ENCODE results near the gene STOM. TPM values are rescaled to one million over a fixed set of nuclear protein-coding genes. Genes with fewer than 3 reads are reported as not detected.

Gene STOM
- total RNA-seq, 1 experiment from 2014 or later: 33.1 TPM

- no peak for DNase-seq
- H3K27ac Mint-ChIP-seq (ENCODE audit: unreplicated experiment): no peak overlapping the region
- TF ChIP-seq CTCF (IDR thresholded peaks at IDR 0.05; ENCODE audit: insufficient read depth in 1 of 2, low read depth in 1 of 2, low read length in 1 of 2, severe bottlenecking in 1 of 2, unreplicated experiment in 1 of 2): no peak
- intact Hi-C loops (cut with micrococcal nuclease; ENCODE audit: unreplicated experiment): no loop called here
- H3K4me3 ChIP-seq (ENCODE audit: low read depth, low read length): no peak overlapping the region
- no peaks in the 10 kb centered on the region for H3K36me3 Mint-ChIP-seq (ENCODE audit: insufficient read depth, unreplicated experiment)
- H3K27me3 ChIP-seq (replicated peaks; ENCODE audit: control insufficient read depth, insufficient read depth, low read length): no peaks in the 10 kb centered on the region
- H3K4me3 Mint-ChIP-seq (ENCODE audit: unreplicated experiment): no peak overlapping the region
- TSS peak; percentile 58 for BruUV-seq (replicated peaks)
- H3K4me1 Mint-ChIP-seq (ENCODE audit: low read depth, unreplicated experiment): no peaks in the 10 kb centered on the region
- no peaks in the 10 kb centered on the region for H3K36me3 ChIP-seq (ENCODE audit: control insufficient read depth, insufficient read depth, low read length)
- no peaks in the 10 kb centered on the region for H3K4me1 ChIP-seq
- ChIA-PET CTCF (no interaction called here), POLR2A (no interaction called here)
- H3K9me3 ChIP-seq: no peaks in the 10 kb centered on the region
- no peaks in the 10 kb centered on the region for H3K27me3 Mint-ChIP-seq (ENCODE audit: insufficient read depth, unreplicated experiment)
- H3K9me3 Mint-ChIP-seq (ENCODE audit: unreplicated experiment): no peaks in the 10 kb centered on the region
These were observed 29.2 kb downstream of the STOM start for GRCh38 chr9:121340676-121341392.

GRCh38 chr9:121339437-121339836, 30.6 kb downstream of the STOM start:
- Histone ChIP-seq H3K27me3 (replicated peaks; ENCODE audit: control insufficient read depth, insufficient read depth, low read length) (no peaks in the 10 kb centered on the region), H3K4me1 (peaks cover 7% of the 10 kb centered on the region; the same call in 1 of the 2 replicates), H3K36me3 (ENCODE audit: control insufficient read depth, insufficient read depth, low read length) (no peaks in the 10 kb centered on the region), H3K4me3 (ENCODE audit: low read depth, low read length) (no peak overlapping the region), H3K9me3 (no peaks in the 10 kb centered on the region)
- H3K4me1 Mint-ChIP-seq (ENCODE audit: low read depth, unreplicated experiment): peaks cover 4% of the 10 kb centered on the region
- CTCF ChIA-PET: no interaction called here
- no peak overlapping the region for H3K4me3 Mint-ChIP-seq (ENCODE audit: unreplicated experiment)
- intact Hi-C loops (cut with micrococcal nuclease; ENCODE audit: unreplicated experiment): no loop called here
- POLR2A ChIA-PET: interaction anchor here (0.5 kb wide), 1 partner anchor 862 kb away, joined by 3 read pairs; no protein-coding TSS in a partner anchor
- DNase-seq: no peak
- H3K27ac Mint-ChIP-seq (ENCODE audit: unreplicated experiment): no peak overlapping the region
- no peaks in the 10 kb centered on the region for H3K27me3 Mint-ChIP-seq (ENCODE audit: insufficient read depth, unreplicated experiment)
- no TSS peak for BruUV-seq (replicated peaks)
- no peaks in the 10 kb centered on the region for H3K9me3 Mint-ChIP-seq (ENCODE audit: unreplicated experiment)
- no peak for TF ChIP-seq CTCF (IDR thresholded peaks at IDR 0.05; ENCODE audit: insufficient read depth in 1 of 2, low read depth in 1 of 2, low read length in 1 of 2, severe bottlenecking in 1 of 2, unreplicated experiment in 1 of 2)
- H3K36me3 Mint-ChIP-seq (ENCODE audit: insufficient read depth, unreplicated experiment): no peaks in the 10 kb centered on the region

GRCh38 chr9:121336665-121337064, 33.4 kb downstream of the STOM start:
- H3K4me3 ChIP-seq (ENCODE audit: low read depth, low read length): no peak overlapping the region
- Mint-ChIP-seq H3K27me3 (ENCODE audit: insufficient read depth, unreplicated experiment) (no peaks in the 10 kb centered on the region), H3K9me3 (ENCODE audit: unreplicated experiment) (no peaks in the 10 kb centered on the region), H3K36me3 (ENCODE audit: insufficient read depth, unreplicated experiment) (peaks cover under 1% of the 10 kb centered on the region), H3K4me3 (ENCODE audit: unreplicated experiment) (no peak overlapping the region), H3K27ac (ENCODE audit: unreplicated experiment) (no peak overlapping the region), H3K4me1 (ENCODE audit: low read depth, unreplicated experiment) (peaks cover 8% of the 10 kb centered on the region)
- BruUV-seq (replicated peaks): no TSS peak
- POLR2A ChIA-PET: no interaction called here
- H3K36me3 ChIP-seq (ENCODE audit: control insufficient read depth, insufficient read depth, low read length): no peaks in the 10 kb centered on the region
- H3K27me3 ChIP-seq (replicated peaks; ENCODE audit: control insufficient read depth, insufficient read depth, low read length): no peaks in the 10 kb centered on the region
- H3K9me3 ChIP-seq: no peaks in the 10 kb centered on the region
- intact Hi-C loops (cut with micrococcal nuclease; ENCODE audit: unreplicated experiment): no loop called here
- no peak for DNase-seq
- H3K4me1 ChIP-seq: peaks cover 12% of the 10 kb centered on the region; the same call in 1 of the 2 replicates
- no peak for TF ChIP-seq CTCF (IDR thresholded peaks at IDR 0.05; ENCODE audit: insufficient read depth in 1 of 2, low read depth in 1 of 2, low read length in 1 of 2, severe bottlenecking in 1 of 2, unreplicated experiment in 1 of 2)
- CTCF ChIA-PET: no interaction called here
